ENCODE data around the gene WDR93. TPM values are rescaled to one million over a fixed set of nuclear protein-coding genes. Genes with fewer than 3 reads are reported as not detected.

The WDR93 gene
- total RNA-seq, 4 donors from 2014 or later = 0.31 TPM; not detected in 3

GRCh38 chr15:89790661-89791060 lies 100.0 kb downstream of the WDR93 start:
- H3K4me1 ChIP-seq = no peaks in the 10 kb centered on the region
- H3K4me3 ChIP-seq = no peak overlapping the region
- H3K27ac ChIP-seq = no peak overlapping the region
- 95% methylated on average over 16 of the region's 16 CpGs for WGBS
- DNase-seq (ENCODE audit: low spot score in 2 of 2) = no peak
- TF ChIP-seq CTCF (IDR thresholded peaks at IDR 0.05) = no peak
- no peak for TF ChIP-seq EP300 (IDR thresholded peaks at IDR 0.05)
- no peak for TF ChIP-seq POLR2A (IDR thresholded peaks at IDR 0.05)
- TF ChIP-seq POLR2AphosphoS5 (IDR thresholded peaks at IDR 0.05) = no peak
- no peaks in the 10 kb centered on the region for H3K9me3 ChIP-seq
- H3K36me3 ChIP-seq = peaks cover 38% of the 10 kb centered on the region
- no peaks in the 10 kb centered on the region for H3K27me3 ChIP-seq

GRCh38 chr15:89792106-89792805 lies 101.6 kb downstream of the WDR93 start:
- WGBS = 85% methylated on average over 20 of the region's 22 CpGs
- Histone ChIP-seq H3K4me3 (no peak overlapping the region), H3K9me3 (no peaks in the 10 kb centered on the region), H3K36me3 (peaks cover 53% of the 10 kb centered on the region), H3K27ac (no peak overlapping the region), H3K4me1 (no peaks in the 10 kb centered on the region), H3K27me3 (no peaks in the 10 kb centered on the region)
- no peak for TF ChIP-seq EP300 (IDR thresholded peaks at IDR 0.05)
- TF ChIP-seq CTCF (IDR thresholded peaks at IDR 0.05) = no peak
- no peak for TF ChIP-seq POLR2A (IDR thresholded peaks at IDR 0.05)
- TF ChIP-seq POLR2AphosphoS5 (IDR thresholded peaks at IDR 0.05) = no peak
- no peak for DNase-seq (ENCODE audit: low spot score in 2 of 2)

Other genes with a start within 250 kb of the WDR93 start
- 10 to 100 TPM; 18.6 to 24.2 (median 20.8) TPM for gene RHCG, start 194.2 kb upstream of the WDR93 start, total RNA-seq
- gene TICRR, start 115.3 kb upstream of the WDR93 start, total RNA-seq = 1 to 10 TPM in 2 of 4 donors, under 1 TPM in 2; 0.76 to 1.5 (median 0.99) TPM
- gene KIF7, start 35.3 kb upstream of the WDR93 start, total RNA-seq = 1 to 10 TPM in 3 of 4 donors, under 1 TPM in 1; 0.79 to 1.9 (median 1.8) TPM
- 10 to 100 TPM; 17.7 to 52.4 (median 35.9) TPM for gene PLIN1, start 11.4 kb upstream of the WDR93 start, total RNA-seq
- gene PEX11A, start 57 bp upstream of the WDR93 start, total RNA-seq = 10 to 100 TPM in 2 of 4 donors, 1 to 10 TPM in 2; 7.9 to 16.9 (median 10.6) TPM
- 1 to 10 TPM in 2 of 4 donors, under 1 TPM in 2; 0.49 to 1.9 (median 0.89) TPM for gene MESP1, start 60.4 kb downstream of the WDR93 start, total RNA-seq
- 1 to 10 TPM in 1 of 4 donors, not detected in 3; 1.1 TPM for gene MESP2, start 85.5 kb downstream of the WDR93 start, total RNA-seq
- 10 to 100 TPM; 14.2 to 25.1 (median 19.0) TPM for gene ANPEP, start 124.0 kb downstream of the WDR93 start, total RNA-seq
- 10 to 100 TPM; 15.5 to 70.4 (median 28.4) TPM for gene AP3S2, start 203.2 kb downstream of the WDR93 start, total RNA-seq
- gene ARPIN, start 222.1 kb downstream of the WDR93 start, total RNA-seq = 10 to 100 TPM; 12.0 to 24.8 (median 16.6) TPM

All from suprapubic skin (tissue), 4 donors.